NCI-H345 treated with DMSO at 0.1 percent for 48 hours (cell line): ENCODE results near the gene FLVCR2.

Experiments
- DNase-seq: peaks from one replicate; lab custom pipeline; 2025; ENCODE audit not compliant: unreplicated experiment; lab: John Stamatoyannopoulos, UW

FLVCR2 gene

GRCh38 chr14:75578102-75578785 lies at the start of gene FLVCR2:
Gene FLVCR2 (plus strand): TSS chr14:75578620. CDS start chr14:75578973, 353 bp downstream.
- no peak for DNase-seq

- DNase-seq, result no peak
These were observed 47.2 kb upstream of the FLVCR2 start for GRCh38 chr14:75531256-75531655.

GRCh38 chr14:75531660-75532317 lies 46.6 kb upstream of the FLVCR2 start:
- DNase-seq, result no peak

DNA sequence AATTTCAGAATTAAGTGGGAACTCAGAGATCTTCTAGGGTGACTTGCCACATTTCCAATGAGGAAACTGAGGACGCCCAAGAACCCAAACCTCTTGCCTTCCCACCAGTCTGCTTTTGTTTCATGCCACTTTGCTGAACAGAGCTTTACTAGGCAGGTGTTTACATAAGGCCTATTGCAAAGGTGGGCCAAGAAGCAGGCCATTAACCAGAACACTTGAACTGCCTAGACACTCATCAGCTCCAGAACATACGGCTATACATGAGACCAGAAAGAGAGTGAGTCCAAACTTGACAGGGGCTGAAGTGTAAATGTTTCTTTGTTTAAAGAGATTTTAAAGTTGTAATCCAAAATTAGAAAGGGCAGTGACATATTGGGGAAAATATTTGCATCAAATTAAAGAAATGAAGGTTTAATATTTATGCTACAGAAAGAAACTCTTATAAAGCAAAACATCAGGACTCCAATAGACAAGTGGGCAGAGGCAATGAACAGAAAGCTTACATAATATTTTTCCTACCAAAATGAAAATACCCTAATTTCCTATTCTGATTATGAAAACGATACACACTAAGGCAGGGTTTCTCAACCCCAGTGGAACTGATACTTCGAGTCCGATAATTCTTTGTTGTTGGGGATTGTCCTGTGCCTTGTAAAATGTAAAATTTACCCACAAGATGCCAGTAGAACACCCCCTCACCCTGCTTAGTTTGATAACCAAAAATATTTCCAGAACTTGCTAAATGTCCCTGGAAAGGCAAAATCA lies 44.4 kb upstream of the FLVCR2 start:
- DNase-seq, result no peak

GRCh38 chr14:75535164-75535898 lies 43.1 kb upstream of the FLVCR2 start:
- no peak for DNase-seq

GRCh38 chr14:75537071-75537470 lies 41.3 kb upstream of the FLVCR2 start:
- DNase-seq, result no peak

- DNase-seq, result no peak
These were observed 39.3 kb upstream of the FLVCR2 start for GRCh38 chr14:75539162-75539560.

GRCh38 chr14:75539561-75540478 lies 38.6 kb upstream of the FLVCR2 start:
- DNase-seq, result no peak

- no peak for DNase-seq
These were observed 38.0 kb upstream of the FLVCR2 start for GRCh38 chr14:75540479-75540851.

GRCh38 chr14:75542588-75543091 lies 35.8 kb upstream of the FLVCR2 start:
- DNase-seq, result no peak

- no peak for DNase-seq
These were observed 35.2 kb upstream of the FLVCR2 start for GRCh38 chr14:75543253-75543652.

- DNase-seq, result no peak
These were observed 34.6 kb upstream of the FLVCR2 start for GRCh38 chr14:75543786-75544185.

DNA sequence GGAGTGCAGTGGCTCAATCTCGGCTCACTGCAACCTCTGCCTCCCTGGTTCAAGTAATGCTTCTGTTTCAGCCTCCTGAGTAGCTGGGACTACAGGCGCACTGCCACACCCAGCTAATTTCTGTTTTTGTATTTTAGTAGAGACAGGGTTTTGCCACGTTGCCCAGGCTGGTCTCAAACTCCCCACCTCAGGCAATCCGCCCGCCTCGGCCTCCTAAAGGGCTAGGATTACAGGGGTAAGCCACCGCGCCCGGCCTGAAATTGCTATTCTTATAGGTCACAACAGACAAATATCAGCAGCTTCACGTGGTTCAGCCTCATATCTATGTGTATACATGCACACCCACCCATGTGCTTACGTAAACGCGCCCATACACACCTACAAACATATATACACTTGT lies 32.5 kb upstream of the FLVCR2 start:
- no peak for DNase-seq

GRCh38 chr14:75547552-75548250 lies 30.7 kb upstream of the FLVCR2 start:
- no peak for DNase-seq

- no peak for DNase-seq
These were observed 29.9 kb upstream of the FLVCR2 start for GRCh38 chr14:75548544-75548943.

GRCh38 chr14:75549169-75549568 lies 29.3 kb upstream of the FLVCR2 start:
- no peak for DNase-seq

- DNase-seq, result no peak
These were observed 27.4 kb upstream of the FLVCR2 start for GRCh38 chr14:75551021-75551420.

DNA sequence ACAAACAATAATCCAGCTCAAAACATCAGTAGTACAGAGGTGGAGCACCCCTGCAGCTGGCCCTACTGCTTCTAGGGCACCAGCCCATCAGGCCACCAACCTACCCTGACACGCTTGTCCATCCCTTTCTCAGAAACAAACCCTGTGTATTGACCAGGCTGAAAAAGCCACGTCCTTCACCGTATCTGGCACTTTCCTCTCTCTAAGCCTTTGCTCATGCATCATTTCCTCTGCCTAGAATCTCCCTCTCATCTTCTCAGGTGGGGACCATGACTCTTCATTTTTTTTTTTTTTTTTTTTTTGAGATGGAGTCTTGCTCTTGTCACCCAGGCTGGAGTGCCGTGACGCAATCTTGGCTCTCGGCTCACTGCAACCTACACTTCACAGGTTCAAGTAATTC lies 25.3 kb upstream of the FLVCR2 start:
- DNase-seq, result no peak

DNA sequence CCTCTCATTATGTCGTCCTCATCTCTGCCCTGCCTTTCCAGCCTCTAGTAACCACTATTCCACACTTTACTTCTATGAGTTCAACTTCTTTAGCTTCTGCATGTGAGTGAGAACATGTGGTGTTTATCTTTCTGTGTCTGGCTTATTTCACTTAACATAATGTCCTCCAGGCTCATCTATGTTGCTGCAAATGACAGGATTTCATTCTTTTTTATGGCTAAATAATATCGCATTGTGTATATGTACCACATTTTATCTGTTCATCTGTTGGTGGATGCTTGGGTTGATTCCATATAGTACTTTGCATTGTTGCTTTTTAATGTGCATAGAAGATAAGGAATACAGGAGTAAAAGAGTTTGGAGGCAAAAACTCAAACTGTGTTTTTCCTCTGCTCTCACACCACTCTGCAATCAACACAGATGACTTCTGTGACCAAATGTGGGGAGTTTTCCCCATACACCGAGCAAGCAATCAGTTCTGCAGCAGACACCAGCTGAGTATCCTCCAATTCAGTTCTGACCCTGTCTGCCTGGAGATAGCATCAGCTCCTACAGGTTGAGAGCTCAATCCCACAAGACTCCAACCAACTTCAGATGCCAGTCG lies 24.6 kb upstream of the FLVCR2 start:
- no peak for DNase-seq
